ENCODE data around the gene DNAJB1.
A peak's percentile ranks its signal among the peaks of the same experiment; 100 is the strongest.

DNAJB1 gene

GRCh38 chr19:14517840-14518505 is at the start of gene DNAJB1:
Gene DNAJB1, minus strand, starts transcription at chr19:14518397. Its CDS starts 48 bp downstream, at chr19:14518349.
- DNase-seq (ENCODE audit: low spot score), result no peak

- no peak for DNase-seq (ENCODE audit: low spot score)
Observed at GRCh38 chr19:14567079-14567478, 48.9 kb upstream of the DNAJB1 start.

DNA sequence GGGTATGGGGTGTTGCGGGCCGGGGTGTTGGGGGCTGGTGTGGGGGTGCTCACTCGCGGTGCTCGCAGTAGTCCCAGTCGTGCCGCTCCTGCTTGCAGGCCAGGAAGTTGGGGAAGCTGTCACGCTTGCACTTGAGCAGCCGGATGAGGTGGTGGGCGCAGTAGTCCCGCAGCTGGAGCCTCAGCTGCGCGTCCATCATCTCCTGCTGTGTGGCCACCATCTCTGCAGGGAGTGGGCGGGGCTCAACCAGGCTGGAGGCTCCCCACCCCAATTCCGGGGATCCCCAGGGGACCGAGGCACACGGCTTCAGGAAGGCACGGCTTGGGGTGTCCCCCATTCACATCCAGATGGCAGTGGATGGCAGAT is 48.5 kb upstream of the DNAJB1 start:
- DNase-seq (ENCODE audit: low spot score), result no peak

- no peak for DNase-seq (ENCODE audit: low spot score)
Observed at GRCh38 chr19:14565765-14566711, 47.8 kb upstream of the DNAJB1 start.

DNA sequence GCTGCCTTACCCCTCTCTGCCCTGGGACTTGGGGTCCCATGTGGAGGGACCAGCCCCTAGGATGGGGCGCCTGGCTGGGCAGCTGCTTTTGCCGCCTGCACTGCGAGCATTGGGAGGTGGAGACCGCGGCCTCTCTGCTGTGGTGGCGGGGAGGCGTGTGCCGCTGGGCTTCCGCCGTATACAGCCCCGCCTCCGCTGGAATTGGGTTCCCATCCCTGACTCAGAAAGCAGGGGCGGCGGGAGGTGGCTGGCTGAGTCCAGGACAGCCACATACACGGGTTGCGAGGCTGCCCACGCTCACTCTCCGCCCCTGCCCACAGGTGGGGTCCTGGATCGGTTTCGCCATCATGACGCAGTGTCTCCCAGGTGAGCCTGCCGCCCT is 47.1 kb upstream of the DNAJB1 start:
- DNase-seq (ENCODE audit: low spot score), result no peak

DNA sequence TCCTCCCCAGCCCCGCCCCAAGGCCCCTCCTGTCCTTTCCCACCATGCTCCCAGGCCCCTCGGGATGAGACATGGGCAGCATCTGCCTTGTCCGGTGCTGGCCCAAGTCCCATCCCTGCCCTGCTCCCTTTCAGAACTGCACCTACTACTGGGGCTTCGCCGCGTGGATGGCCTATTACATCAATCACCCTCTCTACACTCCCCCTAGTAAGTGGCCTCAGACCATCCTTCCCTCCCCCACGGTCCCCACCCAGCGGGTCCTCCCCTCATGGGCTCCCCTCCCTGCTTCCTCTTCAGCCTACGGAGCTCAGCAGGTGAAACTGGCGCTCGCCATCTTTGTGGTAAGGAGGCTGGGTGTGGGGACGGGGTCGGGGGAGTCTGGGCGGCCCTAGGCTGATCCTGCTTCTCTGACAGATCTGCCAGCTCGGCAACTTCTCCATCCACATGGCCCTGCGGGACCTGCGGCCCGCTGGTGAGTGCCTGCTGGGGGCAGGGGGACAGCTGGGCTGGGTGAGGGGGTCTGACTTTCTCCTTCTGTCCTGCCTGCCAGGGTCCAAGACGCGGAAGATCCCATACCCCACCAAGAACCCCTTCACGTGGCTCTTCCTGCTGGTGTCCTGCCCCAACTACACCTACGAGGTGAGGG is 46.6 kb upstream of the DNAJB1 start:
- DNase-seq (ENCODE audit: low spot score), result peak; percentile 34

DNA sequence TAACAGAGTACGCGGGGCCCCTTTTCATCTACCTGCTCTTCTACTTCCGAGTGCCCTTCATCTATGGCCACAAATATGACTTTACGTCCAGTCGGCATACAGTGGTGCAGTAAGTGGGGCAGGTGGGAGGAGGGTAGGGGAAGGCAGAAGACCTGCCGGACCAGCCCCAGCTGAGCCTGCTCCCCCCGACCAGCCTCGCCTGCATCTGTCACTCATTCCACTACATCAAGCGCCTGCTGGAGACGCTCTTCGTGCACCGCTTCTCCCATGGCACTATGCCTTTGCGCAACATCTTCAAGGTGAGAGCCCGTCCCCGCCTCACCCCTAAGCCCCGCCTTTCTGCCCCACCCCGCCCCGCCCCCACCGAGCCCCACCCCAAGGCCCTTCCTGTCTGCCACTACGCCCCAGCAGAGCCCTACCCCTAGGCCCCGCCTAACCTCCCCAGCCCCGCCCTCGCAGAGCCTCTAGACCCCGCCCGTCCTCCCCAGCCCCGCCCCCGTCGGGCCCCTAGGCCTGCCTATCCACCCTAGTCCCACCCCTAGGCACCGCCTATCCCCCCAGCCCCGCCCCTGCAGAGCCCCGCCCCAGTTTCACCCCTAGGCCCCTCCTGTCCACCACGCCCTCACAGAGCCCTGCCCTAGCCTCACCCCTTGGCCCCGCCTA is 45.9 kb upstream of the DNAJB1 start:
- DNase-seq (ENCODE audit: low spot score), result peak; percentile 87

- DNase-seq (ENCODE audit: low spot score), result no peak
Observed at GRCh38 chr19:14563590-14563926, 45.4 kb upstream of the DNAJB1 start.

DNA sequence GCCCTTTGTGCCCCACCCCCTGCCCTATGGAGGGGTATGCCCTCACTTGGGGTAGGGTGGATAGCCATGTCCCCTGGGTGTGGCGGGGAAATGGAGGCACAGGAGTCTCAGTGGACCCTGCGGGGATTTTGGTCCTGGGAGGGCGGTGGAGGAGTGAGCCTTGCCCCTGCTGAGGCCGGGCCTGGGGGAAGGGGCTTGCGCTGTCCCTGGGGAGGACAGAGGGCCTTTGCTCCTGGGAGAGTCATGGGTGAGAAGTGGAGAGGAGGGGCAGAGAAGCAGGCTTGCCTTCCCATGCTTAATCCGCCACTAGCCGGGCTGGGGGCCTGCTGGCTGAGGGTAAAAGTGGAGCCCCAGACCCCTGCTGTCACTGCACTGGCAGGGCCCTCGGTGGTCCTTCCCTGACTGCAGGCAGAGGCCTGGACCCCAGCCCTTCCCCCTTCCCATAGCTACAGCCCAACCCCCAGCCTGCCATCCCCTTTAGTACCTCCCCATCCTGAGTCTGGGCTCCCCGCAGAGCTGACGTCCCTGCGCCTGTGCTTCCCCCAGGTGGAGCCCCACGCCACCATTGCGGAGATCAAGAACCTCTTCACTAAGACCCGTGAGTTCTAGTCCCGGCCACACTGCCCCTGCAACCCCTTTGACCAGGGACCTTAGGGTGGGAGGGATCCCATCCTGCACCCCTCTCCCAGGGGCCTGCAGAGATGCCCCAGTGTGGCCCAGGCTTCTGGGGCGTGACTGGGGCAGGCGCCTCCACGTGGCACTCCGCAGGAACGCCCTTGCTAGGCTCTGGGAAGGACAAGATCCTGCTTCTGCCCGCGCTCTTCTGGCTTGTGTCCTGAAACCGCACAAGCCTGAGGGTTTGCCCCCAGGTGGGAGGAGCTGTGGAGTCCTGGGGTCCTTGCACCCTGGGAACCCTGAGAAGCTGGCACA is 44.7 kb upstream of the DNAJB1 start:
- DNase-seq (ENCODE audit: low spot score), result no peak

GRCh38 chr19:14561847-14562351 is 43.7 kb upstream of the DNAJB1 start:
- no peak for DNase-seq (ENCODE audit: low spot score)

- DNase-seq (ENCODE audit: low spot score), result no peak
Observed at GRCh38 chr19:14561249-14561648, 43.1 kb upstream of the DNAJB1 start.

GRCh38 chr19:14560776-14561108 is 42.5 kb upstream of the DNAJB1 start:
- no peak for DNase-seq (ENCODE audit: low spot score)

DNA sequence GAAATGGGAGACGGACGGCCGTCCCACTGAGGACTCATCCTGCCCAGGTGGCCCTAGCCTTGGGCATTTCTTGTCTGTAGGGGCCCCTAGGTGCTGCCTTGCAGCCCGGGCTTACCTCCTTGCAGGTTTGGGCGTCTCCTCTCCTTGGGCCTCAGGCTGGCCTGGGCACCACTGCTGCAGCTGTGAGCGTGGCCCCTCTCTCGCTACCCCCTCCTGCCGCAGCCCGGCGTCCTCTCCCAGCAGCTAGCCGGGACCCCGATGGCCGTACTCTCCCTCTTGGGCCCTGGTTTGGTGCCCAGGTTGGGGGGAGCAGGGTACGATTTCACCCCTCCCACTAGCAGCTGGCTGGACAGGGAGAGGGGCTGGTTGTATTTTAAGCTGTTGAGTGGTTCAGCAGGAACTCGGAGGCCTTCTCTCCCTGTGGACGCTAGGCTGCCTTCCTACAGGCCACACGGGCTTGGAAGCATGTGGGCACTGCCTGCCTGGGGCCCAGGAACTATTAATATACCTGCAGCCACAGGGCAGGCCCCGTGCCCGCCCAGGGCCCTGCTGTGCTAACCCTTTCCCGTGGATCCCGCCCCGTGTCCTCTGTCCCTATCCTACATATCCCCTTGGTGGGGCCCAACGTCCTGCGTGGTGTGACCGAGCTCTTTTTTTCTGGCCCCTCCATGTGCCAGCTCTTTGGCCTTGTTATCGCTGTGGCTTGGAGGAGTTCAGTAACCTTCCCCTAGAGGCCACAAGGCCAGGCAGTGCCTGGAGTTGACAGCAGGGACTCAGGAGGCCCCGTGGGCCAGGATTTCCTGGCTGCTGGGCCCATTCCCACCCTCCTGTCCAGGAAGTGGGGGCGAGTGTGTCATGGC is 41.9 kb upstream of the DNAJB1 start:
- DNase-seq (ENCODE audit: low spot score), result no peak

- DNase-seq (ENCODE audit: low spot score), result no peak
Observed at GRCh38 chr19:14558370-14559066, 40.3 kb upstream of the DNAJB1 start.

DNA sequence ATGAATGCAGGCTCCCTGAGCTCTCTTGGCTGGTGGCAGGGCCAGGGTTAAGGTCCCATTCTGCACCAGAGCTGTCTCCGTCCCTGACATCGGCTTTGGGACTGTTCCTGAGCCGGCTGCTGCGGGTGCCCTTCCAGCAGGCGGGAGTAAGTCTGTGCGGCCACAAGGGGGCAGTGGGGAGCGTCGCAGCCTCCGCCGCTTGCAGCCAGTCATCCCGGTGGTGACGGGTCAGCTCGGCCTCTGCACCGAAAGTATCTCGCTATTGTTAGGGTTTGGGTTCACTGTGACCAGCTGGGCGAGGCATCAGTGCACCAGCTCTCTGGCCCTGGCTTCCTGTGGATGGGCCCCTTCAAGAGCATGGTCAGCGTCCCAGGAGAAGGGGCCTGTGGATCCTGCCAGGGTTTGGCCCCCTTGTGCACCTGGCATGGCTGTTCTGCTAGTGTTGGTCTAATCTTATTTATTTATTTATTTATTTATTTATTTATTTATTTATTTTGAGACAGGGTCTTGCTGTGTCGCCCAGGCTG is 38.5 kb upstream of the DNAJB1 start:
- peak; percentile 79 for DNase-seq (ENCODE audit: low spot score)

DNA sequence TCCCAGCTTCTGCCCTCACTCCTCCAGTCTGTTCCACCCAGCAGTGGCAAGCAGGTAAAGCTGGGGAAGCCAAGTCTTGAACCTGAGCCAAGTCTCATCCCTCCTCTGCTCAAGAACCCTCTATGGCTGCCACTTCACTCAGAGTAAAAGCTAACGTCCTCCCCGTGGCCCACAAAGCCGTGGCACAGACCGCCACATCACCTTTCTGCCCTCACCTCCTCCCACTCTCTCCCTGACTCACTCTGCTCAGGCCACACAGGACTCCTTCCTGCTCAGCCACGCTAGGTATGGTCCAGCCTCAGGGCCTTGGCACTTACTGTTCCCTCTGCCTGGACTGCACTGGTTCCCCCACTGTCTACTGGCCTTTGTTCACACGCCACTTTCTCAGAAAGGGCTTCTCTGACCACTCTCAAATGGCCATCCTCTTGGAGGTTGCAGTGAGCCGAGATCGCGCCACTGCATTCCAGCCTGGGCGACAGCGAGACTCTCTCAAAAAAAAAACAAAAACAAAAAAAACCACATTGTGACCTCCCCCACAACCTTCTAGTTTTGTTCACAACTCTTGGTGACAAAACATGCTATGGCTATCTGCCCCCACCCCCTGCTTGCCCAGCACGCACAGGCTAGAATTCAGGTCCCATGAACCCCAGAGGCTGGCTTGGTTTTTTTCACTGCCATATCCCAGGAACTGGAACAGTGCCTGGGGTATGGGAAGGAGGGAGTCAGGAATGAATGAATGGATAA is 37.9 kb upstream of the DNAJB1 start:
- no peak for DNase-seq (ENCODE audit: low spot score)

DNA sequence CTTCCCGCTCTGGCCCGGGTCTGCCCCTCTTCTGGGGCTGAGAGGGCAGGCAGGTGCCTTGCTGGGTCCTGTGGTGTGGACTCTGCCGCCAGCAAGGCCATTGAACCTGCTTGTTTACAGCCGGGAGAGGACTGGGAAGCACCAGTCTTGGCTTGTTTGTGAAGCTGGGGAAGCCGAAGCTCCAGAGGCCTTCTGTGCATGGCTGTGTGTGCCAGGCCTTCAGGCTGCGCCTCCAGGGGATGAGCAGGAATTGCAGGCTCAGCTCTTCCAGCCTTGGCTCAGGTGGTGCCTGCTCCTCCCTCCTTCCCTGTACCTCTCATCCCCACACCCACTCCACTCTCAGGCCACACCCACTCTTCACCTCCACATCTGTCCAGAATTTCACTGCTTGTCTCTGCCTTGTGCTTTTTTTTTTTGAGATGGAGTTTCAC is 36.2 kb upstream of the DNAJB1 start:
- DNase-seq (ENCODE audit: low spot score), result no peak

- no peak for DNase-seq (ENCODE audit: low spot score)
Observed at GRCh38 chr19:14553939-14554243, 35.7 kb upstream of the DNAJB1 start.

All from NAMALWA (cell line).